ENCODE results near the gene CD22.

The CD22 gene

GRCh38 chr19:35314858-35315470, 14.0 kb upstream of the CD22 start:
- TF ChIP-seq, protein P1, sequence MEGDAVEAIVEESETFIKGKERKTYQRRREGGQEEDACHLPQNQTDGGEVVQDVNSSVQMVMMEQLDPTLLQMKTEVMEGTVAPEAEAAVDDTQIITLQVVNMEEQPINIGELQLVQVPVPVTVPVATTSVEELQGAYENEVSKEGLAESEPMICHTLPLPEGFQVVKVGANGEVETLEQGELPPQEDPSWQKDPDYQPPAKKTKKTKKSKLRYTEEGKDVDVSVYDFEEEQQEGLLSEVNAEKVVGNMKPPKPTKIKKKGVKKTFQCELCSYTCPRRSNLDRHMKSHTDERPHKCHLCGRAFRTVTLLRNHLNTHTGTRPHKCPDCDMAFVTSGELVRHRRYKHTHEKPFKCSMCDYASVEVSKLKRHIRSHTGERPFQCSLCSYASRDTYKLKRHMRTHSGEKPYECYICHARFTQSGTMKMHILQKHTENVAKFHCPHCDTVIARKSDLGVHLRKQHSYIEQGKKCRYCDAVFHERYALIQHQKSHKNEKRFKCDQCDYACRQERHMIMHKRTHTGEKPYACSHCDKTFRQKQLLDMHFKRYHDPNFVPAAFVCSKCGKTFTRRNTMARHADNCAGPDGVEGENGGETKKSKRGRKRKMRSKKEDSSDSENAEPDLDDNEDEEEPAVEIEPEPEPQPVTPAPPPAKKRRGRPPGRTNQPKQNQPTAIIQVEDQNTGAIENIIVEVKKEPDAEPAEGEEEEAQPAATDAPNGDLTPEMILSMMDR (IDR thresholded peaks at IDR 0.05; ENCODE audit: borderline replicate concordance, insufficient read depth, low read depth, low read length): no peak
- no peak overlapping the region for H3K4me3 ChIP-seq (ENCODE audit: low read depth, low read length)

DNA sequence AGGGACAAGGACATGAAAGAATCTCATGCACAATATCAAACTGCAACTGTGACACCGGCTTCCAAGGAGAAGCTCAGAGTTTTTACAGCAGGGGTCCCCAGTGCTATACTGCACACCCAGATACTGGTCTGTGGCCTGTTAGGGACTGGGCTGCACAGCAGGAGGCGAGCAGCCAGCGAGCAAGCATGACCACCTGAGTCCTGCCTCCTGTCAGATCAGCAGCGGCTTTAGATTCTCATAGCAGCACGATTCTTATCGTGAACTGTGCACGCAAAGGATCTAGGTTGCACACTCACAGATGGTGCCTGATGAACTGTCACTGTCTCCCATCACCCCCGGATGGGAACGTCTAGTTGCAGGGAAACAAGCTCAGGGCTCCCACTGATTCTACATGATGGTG, 13.1 kb upstream of the CD22 start:
- TF ChIP-seq, protein P1 (IDR thresholded peaks at IDR 0.05; ENCODE audit: borderline replicate concordance, insufficient read depth, low read depth, low read length): no peak

DNA sequence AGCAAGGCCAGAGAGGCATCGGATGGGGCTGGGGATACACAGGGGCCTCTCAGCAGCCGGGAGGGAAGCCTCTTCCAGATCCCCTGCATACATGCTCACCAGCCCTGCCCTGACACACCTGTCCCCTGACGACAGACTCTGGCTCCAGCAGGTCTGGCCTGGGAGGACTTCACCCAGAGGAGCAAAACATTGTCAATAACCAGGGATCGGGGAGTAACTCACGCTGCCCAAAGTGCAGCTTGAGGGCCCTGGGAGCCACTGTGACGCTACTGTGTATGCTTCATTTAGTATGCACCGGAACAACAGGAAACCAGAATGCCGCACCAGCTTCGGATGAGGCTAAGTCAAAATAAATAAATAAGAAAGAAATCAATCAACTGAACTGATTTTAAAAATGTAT, 12.4 kb upstream of the CD22 start:
- H3K4me3 ChIP-seq (ENCODE audit: low read depth, low read length): no peak overlapping the region

More for the DNA sequence above, 13.1 kb upstream of the CD22 start:
- no peak overlapping the region for H3K4me3 ChIP-seq (ENCODE audit: low read depth, low read length)

GRCh38 chr19:35317464-35318043, 11.4 kb upstream of the CD22 start:
- TF ChIP-seq, protein P1 (IDR thresholded peaks at IDR 0.05; ENCODE audit: borderline replicate concordance, insufficient read depth, low read depth, low read length): no peak
- H3K4me3 ChIP-seq (ENCODE audit: low read depth, low read length): no peak overlapping the region

More for the DNA sequence above, 12.4 kb upstream of the CD22 start:
- TF ChIP-seq, protein P1 (IDR thresholded peaks at IDR 0.05; ENCODE audit: borderline replicate concordance, insufficient read depth, low read depth, low read length): no peak

DNA sequence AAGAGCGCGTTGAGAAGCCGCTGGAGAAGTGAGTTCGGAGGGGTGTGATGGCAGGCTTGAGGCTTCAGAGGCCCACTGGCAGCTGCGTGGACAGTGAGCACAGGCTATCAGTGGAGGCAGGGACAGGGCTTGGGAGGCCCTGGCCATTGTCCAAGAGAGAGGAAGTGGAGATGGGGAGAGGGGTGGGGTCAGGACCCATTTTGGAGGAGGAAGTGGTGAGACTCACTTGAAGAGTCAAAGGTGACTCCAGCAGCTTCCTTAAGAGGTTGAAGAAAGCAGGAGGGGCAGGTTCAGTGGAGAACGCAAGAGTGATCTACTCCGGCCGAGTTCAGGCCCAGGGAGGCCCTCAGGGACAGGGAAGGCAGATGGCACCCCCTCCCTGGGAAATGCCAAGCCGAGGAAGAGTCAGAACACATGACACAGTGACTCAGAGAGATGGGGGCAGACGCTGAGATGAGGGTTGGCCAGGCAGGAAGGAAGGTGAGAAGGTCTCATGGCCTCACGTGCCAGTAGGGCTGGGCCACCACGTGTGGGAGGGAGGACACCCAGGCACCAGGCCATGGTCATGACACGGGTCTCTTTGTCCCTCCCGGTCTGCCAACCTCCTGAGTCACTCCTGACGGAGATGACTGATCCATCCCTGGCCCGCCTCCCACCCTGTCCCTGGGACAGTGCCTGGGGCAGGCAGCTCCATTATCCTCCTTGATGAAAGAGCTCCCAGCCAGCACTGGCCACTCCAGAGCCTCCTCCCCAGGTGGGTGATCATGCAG, 10.1 kb upstream of the CD22 start:
- H3K4me3 ChIP-seq (ENCODE audit: low read depth, low read length): no peak overlapping the region
- TF ChIP-seq, protein P1 (IDR thresholded peaks at IDR 0.05; ENCODE audit: borderline replicate concordance, insufficient read depth, low read depth, low read length): no peak

- H3K4me3 ChIP-seq (ENCODE audit: low read depth, low read length): no peak overlapping the region
- TF ChIP-seq, protein P1 (IDR thresholded peaks at IDR 0.05; ENCODE audit: borderline replicate concordance, insufficient read depth, low read depth, low read length): no peak
Measured at GRCh38 chr19:35320065-35320713, 8.8 kb upstream of the CD22 start.

Data from GM12875 (cell line).